ENCODE results near the gene ADORA1. TPM values are rescaled to one million over a fixed set of nuclear protein-coding genes. Genes with fewer than 3 reads are reported as not detected.

The ADORA1 gene
- total RNA-seq, 4 donors from 2014 or later: 1.5 TPM; not detected in 3

DNA sequence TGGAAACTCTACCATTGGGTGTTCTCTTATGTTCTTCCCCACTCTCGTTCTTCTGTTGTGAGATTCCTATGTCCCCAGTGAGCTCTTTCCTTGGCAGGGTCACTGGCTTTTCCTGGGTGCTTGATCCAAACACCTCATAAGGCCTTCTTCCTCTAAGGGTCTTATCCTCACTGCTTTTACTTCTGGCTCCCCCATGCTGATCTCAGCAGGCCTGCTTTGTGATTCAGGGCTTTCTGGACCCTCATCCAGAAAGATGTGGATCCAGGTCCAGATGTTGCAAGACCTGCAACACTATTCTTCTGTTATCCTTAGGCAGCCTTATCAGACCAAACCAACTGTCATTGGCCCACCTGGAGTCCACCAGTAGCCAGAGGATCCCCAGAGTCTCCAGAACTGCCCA, 30.5 kb upstream of the ADORA1 start:
- no peak for DNase-seq
- H3K4me3 ChIP-seq: no peak overlapping the region
- H3K4me1 ChIP-seq: no peaks in the 10 kb centered on the region
- H3K9me3 ChIP-seq: peaks cover 0 to 13% (median 0%) of the 10 kb centered on the region in 4 donors
- H3K36me3 ChIP-seq: no peaks in the 10 kb centered on the region
- no peaks in the 10 kb centered on the region for H3K27me3 ChIP-seq
- TF ChIP-seq POLR2A (IDR thresholded peaks at IDR 0.05): no peak
- TF ChIP-seq, protein P1, sequence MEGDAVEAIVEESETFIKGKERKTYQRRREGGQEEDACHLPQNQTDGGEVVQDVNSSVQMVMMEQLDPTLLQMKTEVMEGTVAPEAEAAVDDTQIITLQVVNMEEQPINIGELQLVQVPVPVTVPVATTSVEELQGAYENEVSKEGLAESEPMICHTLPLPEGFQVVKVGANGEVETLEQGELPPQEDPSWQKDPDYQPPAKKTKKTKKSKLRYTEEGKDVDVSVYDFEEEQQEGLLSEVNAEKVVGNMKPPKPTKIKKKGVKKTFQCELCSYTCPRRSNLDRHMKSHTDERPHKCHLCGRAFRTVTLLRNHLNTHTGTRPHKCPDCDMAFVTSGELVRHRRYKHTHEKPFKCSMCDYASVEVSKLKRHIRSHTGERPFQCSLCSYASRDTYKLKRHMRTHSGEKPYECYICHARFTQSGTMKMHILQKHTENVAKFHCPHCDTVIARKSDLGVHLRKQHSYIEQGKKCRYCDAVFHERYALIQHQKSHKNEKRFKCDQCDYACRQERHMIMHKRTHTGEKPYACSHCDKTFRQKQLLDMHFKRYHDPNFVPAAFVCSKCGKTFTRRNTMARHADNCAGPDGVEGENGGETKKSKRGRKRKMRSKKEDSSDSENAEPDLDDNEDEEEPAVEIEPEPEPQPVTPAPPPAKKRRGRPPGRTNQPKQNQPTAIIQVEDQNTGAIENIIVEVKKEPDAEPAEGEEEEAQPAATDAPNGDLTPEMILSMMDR (IDR thresholded peaks at IDR 0.05): no peak
- no peak overlapping the region for H3K27ac ChIP-seq

DNA sequence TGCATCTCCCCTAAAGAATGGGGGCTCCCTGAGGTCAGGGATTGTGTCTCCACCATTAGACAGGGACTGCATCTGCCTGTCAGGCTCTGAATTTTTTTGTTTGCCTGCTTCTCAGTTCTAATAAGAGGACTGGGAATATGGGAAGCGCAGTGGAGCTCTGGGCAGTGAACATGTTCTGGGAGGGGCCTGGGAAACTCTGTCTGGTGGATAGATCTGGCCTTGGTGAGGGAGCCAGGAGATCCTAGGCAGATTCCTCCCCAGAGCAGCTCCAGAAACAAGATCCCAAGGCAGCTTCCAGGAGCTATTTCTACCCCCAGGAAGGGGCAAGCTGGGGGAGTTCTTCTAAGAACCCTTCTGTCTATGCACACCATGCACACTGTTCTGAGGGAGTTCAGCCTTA, 29.1 kb upstream of the ADORA1 start:
- TF ChIP-seq, protein P1 (IDR thresholded peaks at IDR 0.05): no peak
- TF ChIP-seq POLR2A (IDR thresholded peaks at IDR 0.05): no peak
- DNase-seq: no peak
- no peaks in the 10 kb centered on the region for H3K4me1 ChIP-seq
- no peak overlapping the region for H3K27ac ChIP-seq
- H3K36me3 ChIP-seq: no peaks in the 10 kb centered on the region
- H3K4me3 ChIP-seq: no peak overlapping the region
- no peaks in the 10 kb centered on the region for H3K27me3 ChIP-seq
- peaks cover 0 to 13% (median 0%) of the 10 kb centered on the region in 4 donors for H3K9me3 ChIP-seq

DNA sequence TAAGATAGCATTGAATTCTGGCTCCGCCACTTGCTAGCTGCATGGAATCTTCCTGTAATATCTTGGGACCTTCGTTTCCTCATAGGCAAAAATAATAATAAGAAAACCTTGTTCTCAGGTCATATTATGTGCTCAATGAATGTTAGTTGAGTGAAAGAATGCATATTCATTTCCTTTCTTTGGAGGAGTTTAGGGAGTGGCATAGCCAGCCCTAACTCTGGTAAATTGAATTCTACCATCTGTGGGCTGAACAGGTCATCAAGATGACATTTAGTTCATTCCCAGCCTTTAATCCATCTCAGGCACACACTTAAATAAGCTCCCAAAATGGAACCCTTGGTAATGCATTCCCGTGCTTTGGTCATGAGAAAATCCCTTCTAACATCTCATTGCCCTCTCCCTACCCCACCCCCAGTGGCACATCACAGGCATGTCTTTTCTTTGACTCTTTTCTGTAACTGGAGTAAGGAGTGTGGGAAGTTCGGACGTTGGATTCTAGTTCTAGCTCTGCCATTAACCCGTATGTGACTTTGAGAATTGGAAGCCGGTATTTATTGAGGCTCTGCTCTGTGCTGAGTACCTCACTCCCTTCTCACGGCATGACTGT, 28.5 kb upstream of the ADORA1 start:
- Histone ChIP-seq H3K27me3 (no peaks in the 10 kb centered on the region), H3K9me3 (peaks cover 0 to 13% (median 0%) of the 10 kb centered on the region in 4 donors), H3K27ac (no peak overlapping the region), H3K36me3 (no peaks in the 10 kb centered on the region), H3K4me1 (no peaks in the 10 kb centered on the region), H3K4me3 (no peak overlapping the region)
- DNase-seq: no peak
- TF ChIP-seq POLR2A (IDR thresholded peaks at IDR 0.05): no peak
- TF ChIP-seq, protein P1 (IDR thresholded peaks at IDR 0.05): no peak

DNA sequence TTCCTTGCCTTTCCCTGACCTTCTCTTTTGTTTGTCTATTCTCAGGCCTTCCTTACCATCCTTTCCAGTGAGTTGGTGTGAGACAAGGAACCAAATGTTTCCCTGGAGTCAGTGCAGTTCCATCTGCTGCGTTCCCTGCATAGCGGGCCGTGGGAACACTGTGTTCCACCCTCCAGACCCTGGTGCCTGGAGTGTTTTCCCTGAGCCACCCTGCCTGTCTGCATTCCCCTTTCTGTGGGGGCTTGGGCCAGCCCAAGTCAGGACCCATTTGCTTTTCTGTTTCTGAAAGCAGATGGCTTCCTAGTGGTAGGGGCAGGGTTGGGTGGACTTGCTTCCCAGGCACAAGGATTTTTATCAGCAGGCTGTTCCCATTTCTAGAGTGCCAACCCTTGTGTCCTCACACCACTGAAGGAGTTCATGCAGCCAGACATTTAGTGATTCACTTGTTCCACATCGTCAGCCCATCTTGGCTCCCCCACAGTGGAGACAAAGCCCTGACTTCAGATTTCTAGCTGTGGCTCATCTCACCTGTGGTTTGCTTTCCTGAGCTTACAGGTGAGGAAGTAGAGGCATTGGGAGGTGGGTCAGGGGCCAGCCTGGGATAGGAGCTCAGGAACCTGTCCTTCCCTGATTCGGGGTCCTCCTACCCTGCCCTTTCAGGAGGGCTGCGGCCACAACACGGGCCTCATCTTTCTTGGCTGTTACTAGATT, 27.6 kb upstream of the ADORA1 start:
- Histone ChIP-seq H3K9me3 (peaks cover 0 to 6% (median 0%) of the 10 kb centered on the region in 4 donors), H3K4me1 (no peaks in the 10 kb centered on the region), H3K4me3 (no peak overlapping the region), H3K27ac (no peak overlapping the region), H3K27me3 (no peaks in the 10 kb centered on the region), H3K36me3 (no peaks in the 10 kb centered on the region)
- DNase-seq: no peak
- no peak for TF ChIP-seq POLR2A (IDR thresholded peaks at IDR 0.05)
- TF ChIP-seq, protein P1 (IDR thresholded peaks at IDR 0.05): no peak

DNA sequence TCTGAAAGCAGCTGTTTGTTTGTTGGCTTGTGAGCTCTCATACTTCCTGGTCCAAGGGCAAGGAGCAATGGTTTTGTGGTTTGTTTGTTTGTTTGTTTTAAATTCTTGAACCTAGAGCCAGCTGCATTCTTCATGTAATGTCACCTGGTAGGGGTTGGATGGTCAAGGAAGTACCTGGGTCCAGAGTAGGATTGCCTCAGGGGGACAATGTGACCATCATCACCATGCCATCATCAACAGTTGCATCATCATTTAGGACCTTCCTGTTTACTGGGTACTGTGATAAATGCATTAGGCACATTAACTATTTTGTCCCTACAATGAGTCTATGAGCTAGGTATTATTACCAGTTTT, 27.0 kb upstream of the ADORA1 start:
- Histone ChIP-seq H3K36me3 (no peaks in the 10 kb centered on the region), H3K4me1 (no peaks in the 10 kb centered on the region), H3K4me3 (no peak overlapping the region), H3K9me3 (peaks cover 0 to 1% (median 0%) of the 10 kb centered on the region in 4 donors), H3K27me3 (no peaks in the 10 kb centered on the region), H3K27ac (no peak overlapping the region)
- TF ChIP-seq, protein P1 (IDR thresholded peaks at IDR 0.05): no peak
- TF ChIP-seq POLR2A (IDR thresholded peaks at IDR 0.05): no peak
- DNase-seq: no peak

All from Peyer's patch (tissue), 4 donors.